Stimulated activated CD8-positive, alpha-beta memory T cell treated with anti-CD3 and anti-CD28 coated beads, Interleukin-12 subunit alpha, Interleukin-12 subunit beta, amount 100 ng/mL, for 1 hour (primary cell): ENCODE data around the gene TMEM250.

Experiments used
- DNase-seq: peaks from one replicate; pipeline ENCODE4 v3.0.0-alpha.2; 2020; ENCODE audit warnings: low read depth

Gene TMEM250

GRCh38 chr9:136132512-136133050 lies 13.9 kb upstream of the TMEM250 start:
- DNase-seq: no peak

DNA sequence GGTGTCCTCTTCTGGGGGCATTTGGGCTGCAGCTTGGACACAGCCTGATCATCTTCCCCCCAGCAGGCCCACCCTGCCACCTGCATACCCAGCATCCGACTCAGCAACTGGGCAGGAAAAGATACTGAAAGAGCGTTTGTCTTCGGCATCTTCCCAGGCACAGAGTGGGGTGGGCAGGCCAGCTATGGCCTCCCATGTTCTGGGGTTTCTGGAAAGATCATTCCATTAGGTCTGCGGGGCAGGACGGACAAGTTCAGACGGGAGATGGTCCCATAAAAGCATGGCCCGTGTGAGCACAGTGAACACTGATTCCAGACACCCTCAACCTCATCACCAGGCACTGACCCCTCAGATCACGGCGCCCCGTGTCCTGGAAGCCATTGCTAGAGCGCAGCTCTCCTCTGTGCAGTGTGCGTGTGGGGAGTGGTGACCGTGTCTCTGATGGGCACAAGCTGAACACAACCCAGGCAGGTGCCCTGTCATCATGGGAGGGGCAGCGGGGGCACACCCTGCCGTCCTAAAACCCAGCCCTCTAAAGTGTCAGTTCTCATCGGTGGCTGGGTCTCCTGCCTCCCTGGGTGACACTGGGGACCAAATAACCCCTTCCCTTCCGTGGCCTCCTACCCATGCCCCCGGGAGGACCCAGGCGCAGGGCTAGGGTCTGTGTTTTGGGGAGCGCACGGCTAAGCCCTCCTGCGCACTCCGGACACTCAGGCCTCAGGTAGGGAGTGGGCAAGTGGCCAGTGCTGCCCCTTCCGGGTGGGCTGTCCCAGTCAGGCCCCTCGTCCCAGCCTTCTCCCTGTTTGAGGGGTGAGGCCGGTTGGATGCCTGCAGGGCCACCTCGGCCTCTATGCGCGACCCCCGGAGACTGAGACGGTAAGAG lies 13.2 kb upstream of the TMEM250 start:
- DNase-seq: no peak

DNA sequence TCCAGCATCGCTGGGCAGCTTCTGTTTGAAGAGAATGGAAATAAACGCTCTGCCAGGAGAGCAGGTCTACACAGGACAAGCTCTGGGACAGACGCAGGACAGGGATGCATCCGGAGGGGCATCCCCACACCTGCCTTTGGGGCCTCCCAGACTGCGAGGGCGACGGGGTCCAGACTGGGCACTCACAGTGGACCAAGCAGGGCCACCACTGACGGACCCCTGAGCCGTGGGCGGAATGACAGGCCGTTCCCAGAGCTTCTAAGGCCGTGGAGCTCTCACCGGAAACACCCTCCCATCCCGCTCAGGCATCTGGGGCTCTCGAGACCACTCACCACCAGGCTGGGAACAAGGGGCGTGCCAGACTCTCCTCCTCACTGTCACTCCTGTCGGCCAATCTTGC lies 10.5 kb upstream of the TMEM250 start:
- DNase-seq: no peak

- no peak for DNase-seq
Measured at GRCh38 chr9:136128436-136128835, 9.8 kb upstream of the TMEM250 start.

GRCh38 chr9:136127313-136127712 lies 8.6 kb upstream of the TMEM250 start:
- no peak for DNase-seq

DNA sequence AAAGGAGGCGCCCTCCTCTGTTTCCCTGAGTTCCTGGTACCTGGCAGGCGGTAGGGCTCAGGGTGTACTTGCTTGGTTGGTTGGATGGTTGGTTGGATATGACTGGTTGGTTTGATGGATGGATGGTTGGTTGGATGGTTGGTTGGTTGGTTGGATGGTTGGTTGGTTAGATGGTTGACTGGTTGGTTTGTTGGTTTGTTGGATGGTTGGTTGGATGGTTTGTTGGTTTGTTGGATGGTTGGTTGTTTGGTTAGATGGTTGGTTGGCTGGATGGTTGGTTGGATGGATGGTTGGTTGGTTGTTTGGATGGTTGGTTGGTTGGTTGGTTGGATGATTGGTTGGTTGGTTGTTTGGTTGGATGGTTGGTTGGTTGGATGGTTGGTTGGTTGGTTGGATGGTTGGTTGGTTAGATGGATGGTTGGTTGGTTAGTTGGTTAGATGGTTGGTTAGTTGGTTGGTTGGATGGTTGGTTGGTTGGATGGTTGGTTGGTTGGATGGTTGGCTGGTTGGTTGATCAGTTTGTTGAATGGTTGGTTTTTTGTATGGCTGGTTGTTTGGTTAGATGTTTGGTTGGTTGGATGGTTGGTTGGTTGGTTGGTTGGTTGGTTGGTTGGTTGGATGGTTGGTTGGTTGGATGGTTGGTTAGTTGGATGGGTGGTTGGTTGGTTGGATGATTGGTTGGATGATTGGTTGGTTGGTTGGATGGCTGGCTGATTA lies 6.5 kb upstream of the TMEM250 start:
- DNase-seq: no peak

DNA sequence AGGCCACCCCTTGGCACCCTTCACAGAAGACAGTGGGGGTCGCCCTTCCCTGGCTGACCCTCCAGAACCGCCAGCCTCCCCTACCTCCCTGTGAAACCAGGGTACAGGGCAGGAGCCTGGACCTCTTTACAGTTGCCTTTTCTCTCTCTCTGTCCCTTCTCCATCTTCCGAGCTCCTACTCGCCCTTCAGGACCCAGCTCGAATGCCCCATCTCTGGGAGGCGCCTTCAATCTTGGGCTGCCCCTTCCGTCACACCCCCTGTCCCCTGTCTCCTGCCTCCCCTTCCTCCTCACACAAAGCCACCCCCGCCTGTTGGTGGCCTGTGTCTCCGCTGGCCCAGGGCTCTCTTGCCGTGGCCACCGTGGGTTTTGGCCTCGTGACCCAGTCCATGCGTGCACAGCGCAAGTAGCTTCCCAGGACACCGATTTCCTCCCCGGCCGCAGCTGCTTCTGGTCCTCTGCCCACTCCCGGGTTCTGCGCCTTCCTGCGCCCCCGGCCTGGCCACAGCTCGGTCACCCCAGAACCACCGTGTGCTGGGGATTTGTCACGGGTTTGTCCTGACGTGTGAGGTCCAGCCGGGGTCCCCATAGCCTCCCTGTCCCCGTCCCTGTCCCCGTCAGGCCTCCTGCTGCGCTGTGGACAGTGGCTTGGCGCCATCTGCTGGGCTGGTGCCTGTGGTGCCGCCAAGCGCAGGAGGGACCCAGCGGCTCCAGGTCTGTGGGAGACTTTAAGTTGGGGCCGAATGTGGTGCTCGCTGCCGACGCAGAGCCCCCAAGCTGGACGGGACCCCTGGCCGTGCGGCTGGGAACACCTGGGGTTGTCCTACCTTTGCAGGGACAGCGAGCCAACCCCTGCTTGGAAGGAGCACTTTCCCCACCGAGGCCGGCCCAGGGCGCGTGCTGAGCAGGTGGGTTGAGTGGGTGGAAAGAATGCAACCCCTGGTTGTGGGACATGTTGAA lies 4.0 kb upstream of the TMEM250 start:
- DNase-seq: peak; percentile 64

GRCh38 chr9:136121801-136122200 lies 3.1 kb upstream of the TMEM250 start:
- DNase-seq: no peak

GRCh38 chr9:136120438-136120844 lies 1.8 kb upstream of the TMEM250 start:
- DNase-seq: no peak

GRCh38 chr9:136119883-136120393 lies 1.3 kb upstream of the TMEM250 start:
- no peak for DNase-seq

GRCh38 chr9:136119061-136119882 lies 597 bp upstream of the TMEM250 start:
- DNase-seq: no peak

- no peak for DNase-seq
Measured at GRCh38 chr9:136117916-136118319, 757 bp downstream of the TMEM250 start.

DNA sequence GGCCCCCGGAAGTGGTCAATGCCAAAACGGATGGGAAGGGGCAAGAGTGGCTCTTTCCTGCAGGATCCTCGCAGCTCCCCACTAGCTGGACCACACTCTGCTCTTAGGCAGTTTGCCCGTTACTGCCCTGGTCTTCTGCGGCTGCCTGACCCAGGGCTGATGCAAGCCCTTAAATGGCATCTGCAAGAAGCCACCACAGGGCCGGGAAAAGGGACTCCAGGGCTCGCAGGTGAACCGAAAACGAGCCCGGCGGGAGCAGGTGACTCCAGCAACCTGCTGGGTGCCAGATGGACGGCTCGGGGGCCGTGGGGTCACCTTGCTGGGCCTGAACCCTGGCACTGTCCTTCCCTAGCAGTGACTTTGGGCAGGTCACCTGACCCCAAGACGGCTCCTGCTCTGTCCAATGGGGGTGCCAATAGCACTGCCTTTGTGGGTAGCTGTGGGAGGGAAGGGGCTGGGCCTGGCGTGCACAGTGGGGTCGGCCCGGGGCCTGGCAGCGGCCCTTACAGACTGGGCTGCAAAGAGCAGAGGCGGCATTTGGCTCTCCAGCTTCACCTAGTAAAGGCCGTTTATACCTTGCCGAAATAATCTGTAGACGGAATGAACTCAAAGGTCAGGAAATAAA lies 1.3 kb downstream of the TMEM250 start:
- no peak for DNase-seq

DNA sequence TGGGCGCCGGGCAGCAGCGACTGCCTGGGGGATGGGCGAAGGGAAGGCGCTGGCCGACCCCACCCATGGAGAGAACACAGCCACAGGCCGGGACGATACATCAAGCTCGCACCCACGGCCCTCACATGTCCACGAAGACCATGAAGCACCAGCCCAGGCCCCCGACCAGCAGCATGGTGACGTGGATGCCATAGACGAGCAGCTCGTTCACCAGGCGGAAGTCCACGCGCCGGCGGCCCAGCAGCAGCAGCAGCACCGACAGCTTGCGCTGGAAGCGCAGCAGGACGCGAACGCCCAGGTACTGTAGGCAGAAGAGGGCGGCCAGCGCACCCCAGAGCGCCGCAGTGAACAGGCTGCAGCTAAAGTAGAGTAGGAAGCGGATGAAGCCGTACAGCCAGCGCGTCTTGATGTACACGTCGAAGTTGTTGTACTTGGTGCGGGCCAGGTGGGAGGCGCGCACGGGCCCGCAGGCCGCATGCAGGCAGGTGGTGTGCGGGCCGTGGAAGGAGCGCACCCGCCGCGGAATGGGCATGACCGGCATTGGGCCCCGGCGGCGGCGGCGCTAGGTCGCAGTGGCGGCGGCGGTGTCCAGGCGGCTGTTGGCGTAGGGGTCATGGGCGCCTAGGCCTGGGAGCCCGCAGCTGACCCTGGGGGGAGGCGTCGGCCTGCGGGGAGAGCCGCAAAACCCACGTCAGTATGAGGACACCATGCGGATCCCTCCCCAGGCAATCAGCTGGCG lies 2.1 kb downstream of the TMEM250 start:
- no peak for DNase-seq

DNA sequence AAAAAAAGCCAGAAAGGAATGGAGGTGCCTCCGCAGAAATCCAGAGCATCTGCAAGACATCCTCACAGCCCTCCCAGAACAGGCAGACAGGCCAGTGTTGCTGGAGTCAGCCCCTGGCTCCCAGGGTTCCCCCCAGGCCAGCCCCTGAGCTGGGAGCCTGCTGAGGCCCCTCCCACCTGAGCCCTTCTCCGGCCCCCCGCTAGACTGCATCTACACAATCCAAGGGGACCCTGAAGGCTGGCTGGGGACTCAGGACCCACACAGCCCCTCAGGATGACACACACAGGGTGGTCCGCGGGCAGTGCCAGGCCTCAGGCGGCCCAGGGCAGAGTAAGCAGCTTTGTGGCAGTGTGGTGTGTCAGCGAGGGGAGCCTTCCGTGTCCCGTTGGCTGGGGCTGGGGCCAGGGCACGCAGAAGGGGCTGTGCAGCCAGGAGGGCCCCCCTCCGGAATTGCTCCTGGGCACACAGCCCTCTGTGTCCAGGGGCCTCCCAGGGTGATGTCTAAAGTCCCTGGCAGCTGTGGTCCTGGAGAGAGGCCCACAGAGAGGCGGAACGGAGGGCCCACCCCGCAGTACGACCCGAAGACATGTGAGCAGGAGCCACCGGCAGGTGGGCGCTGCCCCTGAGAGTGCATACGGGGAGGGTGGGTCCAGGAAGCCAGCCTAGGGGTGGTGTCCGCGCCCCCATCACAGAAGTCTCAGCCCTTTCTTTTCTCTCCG lies 2.9 kb downstream of the TMEM250 start:
- no peak for DNase-seq

DNA sequence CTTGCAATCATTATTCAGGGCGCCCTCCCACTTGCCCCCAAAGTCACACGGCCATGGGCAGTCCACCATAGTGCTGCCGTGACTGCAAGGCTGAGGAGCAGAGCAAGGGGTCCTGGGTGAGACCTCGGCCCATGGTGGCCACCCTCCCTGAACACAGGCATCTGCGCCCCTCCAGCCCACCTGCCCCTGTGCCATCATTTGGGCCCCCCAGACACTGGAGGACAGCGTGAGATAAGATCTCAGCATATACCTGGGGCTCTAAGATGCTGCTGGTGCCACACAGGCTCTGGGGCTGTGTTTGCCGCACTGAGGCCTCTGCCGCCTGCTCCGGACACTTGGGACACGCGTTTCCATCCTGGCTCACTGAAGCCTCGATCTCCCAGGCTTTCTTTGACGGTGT lies 3.5 kb downstream of the TMEM250 start:
- DNase-seq: no peak

DNA sequence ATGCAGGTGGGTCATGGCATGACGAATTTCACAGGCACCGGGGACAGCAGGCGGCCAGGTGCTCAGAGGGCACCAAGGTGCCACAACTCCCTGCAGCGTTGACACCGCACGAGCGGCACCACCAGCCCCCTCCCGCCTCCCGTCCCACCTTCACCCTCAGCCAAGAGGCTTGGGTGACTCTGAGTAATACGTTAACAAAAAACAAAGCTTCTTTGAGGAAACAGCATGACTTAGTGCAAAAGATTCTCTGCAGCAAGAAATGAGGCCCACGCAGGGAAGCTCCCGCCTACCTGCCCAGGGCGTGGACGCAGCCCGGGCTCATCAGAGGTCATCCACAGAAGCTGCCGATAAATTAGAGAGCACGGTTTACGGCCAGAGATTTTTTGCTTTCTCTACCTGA lies 4.1 kb downstream of the TMEM250 start:
- no peak for DNase-seq

DNA sequence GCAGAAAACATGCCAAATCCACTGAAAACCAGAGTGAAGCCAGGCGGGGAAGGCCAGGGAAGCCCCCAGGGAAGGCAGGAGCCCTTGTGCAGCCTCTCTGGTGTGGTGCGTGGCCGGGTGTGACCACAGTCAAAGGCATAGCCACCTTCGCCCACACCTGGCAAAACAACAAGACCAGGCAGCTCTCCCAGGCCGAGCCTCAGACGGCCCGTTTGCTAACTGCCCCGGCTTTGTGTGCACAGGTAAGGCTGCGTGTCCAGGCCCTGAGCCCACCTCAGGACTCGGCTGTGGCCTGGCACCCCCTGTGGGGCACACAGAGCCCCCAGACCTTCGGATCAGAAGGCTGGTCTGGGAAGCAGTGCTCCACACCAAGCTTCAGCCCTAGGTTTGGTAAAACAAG lies 6.1 kb downstream of the TMEM250 start:
- no peak for DNase-seq

DNA sequence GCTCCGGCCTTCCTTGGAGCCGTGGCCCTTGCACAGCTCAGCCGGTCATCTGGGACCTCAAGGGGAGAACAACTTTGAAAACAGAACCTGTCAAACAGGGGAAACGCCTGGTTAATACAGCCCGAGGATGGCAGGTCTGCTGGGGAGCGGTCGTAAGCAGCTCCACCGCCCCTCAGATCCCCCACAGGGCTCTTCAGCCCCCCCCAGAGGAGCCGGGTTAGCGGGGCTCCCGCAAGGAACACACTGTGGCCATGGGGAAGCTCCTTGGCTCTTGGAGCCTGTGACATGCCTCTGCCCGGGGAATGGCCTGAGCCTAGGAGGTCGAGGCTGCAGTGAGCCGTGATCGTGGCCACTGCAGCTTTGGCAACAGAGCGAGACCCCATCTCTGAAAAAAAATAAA lies 6.8 kb downstream of the TMEM250 start:
- DNase-seq: no peak
